HTERT RPE-1 (cell line): ENCODE results near the gene FNDC3B.
"Not testable (repeated sequence)": the region's sequence is repeated elsewhere in the genome, so short reads cannot be mapped to it uniquely, and the experiment has no call there.

Experiments
- in situ Hi-C: fragments of 300-500 bp; cut with MboI; formaldehyde crosslinking; loops from 4 replicates; pipeline ENCODE4 v1.14.3; 2020; ENCODE audit warnings: low sequenced_read_pairs

Gene FNDC3B

DNA sequence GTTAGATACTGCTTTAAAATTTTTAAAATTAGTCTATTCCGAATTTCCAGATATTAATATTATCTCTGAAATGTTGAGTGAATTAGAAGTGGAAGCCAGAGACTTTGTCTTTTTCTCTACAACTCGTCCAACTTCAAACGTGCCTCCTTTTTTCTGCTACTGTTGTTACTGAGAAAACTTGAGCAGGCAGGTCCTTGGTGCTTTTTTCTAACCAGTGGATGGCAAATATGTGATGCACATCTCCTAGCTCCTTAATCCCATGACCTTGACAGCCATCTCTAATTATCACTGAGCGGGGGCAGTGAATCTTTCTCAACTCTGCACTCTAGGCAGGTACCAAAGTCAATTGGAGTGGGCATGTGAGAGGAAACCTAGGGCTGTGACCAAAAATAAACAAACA lies 50.7 kb downstream of the FNDC3B start:
- in situ Hi-C loops = no loop called here

DNA sequence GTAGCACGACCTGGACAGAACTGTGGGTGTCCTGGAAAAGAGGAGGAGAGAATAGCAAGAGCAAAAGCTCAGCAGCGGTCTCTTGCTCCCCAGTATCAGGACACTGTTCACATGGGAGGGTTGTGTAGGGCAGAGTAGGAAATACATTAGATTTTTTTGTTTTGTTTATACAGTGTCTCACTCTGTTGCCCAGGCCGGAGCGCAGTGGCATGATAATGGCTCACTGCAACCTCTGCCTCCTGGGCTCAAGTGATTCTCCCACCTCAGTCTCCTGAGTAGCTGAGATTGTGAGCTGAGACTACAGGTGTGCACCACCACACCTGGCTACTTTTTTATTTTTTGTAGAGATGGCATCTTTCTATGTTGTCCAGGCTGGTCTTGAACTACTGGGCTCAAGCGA lies 53.3 kb downstream of the FNDC3B start:
- in situ Hi-C loops = no loop called here

DNA sequence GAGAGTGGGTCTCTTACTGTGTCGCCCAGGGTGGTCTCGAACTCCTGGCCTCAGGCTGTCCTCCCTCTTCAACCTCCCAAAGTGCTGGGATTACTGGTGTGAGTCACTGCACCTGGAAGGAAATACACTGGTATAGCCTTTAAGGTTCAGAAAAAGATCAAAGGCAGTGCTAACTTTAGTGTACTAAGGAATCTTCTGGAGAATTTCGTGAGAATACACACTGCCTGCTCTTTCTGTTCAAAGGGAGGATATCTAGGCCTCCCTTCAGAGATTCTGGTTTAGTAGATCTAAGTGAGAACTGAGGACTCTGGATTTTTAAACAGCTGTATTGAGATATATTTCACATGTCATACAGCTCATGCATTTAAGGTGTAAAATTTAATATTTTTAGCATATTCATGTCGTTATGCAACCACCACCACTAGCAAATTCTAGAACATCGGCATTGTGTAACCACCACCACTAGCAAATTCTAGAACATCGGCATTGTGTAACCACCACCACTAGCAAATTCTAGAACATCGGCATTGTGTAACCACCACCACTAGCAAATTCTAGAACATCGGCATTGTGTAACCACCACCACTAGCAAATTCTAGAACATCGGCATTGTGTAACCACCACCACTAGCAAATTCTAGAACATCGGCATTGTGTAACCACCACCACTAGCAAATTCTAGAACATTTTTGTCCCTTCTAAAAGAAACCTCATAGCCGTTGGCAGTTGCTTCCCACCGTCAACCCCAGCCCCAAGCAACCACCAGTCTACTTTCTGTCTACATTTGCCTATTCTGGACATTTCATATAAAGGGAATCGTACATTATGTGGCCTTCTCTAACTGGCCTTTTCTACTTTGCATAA lies 54.4 kb downstream of the FNDC3B start:
- in situ Hi-C loops = not testable (repeated sequence)

DNA sequence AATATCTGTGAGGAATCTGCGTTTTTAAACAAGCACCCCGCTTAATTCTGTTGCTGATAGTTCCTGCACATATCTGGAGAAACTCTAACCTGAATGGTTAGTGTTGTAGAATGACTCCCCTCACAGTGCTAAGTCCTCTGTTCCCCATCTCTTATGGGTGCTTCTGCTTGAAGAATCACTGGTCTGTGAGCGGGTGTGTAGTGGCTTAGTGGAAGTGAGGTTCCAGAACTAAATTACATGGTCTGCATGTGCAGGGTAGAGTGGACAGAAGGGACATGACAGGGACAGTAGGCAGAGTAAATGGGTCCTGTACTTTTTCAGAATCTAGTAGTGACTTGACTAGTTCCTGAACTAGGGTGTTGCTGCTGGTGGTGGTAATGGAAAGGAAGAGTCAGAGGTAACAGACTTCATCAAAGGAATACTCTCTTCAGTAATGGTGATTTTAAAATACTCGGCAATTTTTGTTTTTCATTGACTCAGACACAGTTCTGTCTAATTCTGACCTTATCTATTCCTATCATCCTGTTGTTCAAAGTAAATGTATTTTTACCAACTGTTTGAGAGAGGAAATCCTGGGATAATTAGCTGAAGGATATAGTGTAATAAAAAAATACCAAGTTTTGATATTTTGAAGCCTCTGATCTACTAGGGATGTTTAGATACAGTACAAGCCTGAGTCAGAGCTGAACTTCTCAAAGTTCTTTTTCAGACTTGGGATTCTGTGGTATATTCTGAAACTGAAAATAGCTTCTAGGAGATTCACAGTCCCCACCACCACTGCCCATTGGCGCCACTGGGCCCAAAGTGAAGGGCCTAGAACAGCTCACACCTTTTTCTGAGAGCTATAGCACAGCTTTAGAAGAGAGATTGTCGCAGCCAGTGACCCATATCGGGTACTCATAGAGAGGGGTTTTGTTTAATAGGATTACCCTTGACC lies 55.5 kb downstream of the FNDC3B start:
- in situ Hi-C loops = no loop called here

DNA sequence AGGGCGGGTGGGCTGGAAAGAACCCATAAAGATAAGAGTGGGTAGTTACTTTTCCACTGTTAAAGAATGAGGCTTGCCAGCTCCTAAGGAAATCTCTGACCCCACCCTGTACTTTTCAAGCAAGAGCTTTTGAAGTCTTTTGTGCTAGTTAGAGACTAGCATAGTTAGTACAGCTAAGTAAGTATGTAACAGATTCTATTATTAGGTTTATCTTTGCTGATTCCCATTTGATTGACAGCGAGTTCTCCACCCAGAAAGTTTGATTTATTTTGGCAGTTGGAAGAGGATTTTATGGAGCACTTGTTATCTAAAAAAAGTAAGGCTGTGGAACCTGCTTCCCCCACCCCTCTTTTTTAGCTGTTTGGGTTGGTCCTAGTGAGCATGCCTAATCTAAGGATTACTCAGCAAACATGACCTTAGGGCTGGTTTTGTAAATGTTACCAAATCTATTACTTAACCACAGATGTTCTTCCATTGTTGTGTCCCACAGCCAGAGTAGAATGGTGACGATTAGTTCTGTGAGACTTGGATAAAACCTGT lies 57.6 kb downstream of the FNDC3B start:
- in situ Hi-C loops = no loop called here

DNA sequence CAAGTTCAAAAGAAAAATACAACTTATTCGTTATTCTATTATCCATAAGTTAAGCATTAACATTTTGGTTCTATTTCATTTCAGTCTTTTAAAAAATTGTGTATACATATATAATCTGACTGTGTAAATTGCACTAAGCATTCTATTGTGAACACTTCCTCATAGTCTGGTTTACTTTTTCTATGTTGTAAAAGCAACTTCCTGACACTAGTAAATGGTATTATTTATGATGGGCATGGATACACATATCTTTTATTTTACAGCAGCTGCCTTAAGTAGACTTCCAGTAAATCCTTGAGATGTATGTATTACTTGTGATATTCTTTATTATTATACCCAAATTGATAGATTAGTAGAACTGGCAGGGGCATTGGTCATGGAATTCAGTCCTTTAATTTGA lies 58.2 kb downstream of the FNDC3B start:
- in situ Hi-C loops = no loop called here

DNA sequence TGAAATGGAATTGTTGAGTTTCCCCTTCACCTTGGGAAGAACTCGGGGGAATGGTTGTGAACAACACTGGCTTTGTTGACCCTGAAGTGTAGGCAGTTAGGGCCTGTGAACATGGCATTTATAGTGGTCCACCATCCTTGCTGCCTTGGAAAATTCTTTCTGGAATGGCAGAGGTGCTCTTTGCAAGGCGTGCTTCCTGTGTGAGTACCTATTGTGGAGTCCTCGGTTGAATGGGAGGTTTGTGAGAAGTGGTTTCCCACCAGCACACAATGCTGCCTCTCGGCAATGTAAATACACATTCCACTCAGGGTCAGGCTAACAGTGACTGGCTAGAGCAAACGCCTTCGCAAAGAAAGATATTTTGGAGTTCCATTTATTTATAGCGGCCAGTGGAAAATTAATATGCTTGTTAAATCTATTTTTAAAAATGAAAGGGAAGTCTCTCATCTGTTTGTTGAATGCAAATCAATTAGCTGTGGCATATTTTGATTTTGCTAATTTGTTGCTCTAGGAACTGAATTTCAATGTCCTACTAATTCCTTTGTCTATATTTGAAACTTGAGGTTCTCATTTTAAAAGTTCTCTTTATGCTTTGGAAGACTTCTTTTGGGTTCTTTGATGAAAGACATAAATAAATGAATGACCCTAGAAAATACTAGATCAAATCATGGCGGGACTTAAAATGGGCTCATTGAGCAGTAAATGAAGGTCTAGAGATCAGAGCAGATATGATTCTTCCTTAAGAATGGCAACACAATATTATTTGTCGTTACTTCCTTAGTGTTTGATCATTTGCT lies 59.5 kb downstream of the FNDC3B start:
- in situ Hi-C loops = no loop called here

DNA sequence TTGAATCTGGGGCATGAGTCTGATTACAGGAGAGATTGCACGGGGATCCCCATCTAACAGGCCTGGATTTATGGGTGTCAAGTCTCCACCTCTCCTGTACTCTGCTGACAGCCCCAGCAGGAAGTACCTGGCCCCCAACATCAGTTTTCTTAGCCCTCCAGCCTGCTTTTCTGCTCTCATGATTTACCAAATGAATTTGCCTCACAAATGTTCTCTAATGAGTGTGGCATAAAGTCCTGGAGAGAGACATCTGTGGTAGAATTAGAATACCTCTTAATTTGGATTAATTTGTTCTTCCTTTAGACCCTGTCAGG lies 60.1 kb downstream of the FNDC3B start:
- in situ Hi-C loops = no loop called here

DNA sequence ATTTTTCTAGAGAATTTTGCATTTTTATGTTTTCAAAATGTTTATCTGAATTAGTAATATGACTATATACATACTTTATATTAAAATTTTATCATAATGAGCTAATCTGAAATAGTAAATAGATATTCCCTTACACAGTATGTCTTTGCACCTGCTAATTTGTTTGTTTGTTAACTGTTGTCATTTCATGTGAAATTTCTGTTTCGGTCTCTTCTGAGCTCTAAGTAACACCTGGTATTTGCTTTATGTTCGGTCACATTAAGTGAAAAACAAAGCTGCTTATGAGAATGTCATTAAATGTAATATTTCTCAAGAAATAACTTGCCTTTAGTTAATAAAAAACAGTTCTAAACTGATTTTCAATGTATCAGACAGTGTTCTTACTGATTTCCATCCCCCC lies 61.1 kb downstream of the FNDC3B start:
- in situ Hi-C loops = no loop called here

DNA sequence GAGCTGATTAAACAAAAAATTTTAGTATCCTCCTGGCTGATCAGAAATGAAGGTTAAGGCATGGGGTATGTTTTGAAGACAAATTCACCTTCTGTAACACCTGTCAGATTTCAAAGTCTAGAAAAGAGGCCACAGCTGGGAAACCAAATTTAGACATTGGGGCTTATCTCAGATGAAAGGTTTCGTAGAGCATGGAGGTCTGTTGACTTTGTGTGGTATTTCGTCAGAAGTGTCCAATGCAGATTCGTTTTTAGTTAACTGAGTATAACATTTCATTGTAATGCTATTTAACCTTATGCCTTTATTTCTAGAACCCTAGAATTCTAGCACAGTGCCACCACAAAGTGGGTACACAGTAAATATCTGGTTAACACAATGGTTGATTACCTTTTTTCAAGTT lies 61.7 kb downstream of the FNDC3B start:
- in situ Hi-C loops = no loop called here

DNA sequence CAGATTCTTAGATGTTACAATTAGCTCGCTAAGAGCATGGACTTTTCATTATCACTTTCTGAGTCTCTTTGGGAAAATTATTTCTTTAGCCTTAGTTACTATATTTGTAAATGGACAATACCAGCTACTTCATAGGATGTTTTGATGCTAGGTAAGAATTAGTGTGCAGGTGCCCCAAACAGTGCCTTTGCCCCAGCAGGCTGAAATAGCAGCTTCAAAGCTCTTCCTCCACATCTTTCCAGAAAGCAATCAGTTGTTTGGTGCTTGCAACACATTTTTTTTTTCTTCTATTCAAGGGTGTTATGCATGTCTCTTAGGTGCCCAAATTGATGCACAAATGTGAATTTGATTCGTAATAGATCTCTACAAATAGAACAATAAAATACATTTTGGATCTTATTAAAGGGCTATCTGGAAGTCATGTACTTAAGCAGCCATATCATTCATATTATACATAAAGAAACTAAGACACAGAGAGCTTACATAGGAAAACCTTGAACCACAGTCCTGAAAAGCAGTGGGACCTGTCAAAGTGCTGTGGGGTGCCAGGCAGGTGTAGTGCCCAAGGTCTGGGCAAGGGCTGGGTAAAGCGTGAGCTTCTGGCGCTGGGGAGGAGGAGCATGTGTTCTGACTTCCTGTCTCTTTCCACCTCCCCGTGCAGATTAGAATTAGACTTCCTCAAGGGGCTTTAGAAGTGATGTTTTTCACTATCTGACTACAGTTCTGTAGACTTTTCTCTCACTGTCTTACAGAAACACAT lies 62.9 kb downstream of the FNDC3B start:
- in situ Hi-C loops = no loop called here

DNA sequence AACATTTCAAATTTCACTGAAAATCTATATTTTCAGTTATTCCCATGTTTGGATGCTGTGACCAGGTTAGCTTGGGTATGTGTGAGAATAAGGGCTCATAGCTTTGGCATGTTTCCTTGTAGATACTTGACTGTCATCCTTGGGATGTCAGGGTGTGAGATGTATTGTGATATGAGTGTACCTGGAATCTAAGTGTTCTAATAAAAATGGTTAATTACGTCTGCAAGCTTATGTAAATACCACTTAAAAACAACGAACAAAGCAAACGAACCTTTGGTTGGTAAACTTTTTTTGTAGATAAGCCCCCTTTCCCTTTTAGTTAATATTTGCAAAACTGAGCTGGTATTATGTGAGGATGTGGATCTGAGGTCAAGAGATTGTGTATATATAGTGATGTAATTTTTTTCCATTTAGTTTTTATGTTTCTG lies 63.5 kb downstream of the FNDC3B start:
- in situ Hi-C loops = no loop called here

DNA sequence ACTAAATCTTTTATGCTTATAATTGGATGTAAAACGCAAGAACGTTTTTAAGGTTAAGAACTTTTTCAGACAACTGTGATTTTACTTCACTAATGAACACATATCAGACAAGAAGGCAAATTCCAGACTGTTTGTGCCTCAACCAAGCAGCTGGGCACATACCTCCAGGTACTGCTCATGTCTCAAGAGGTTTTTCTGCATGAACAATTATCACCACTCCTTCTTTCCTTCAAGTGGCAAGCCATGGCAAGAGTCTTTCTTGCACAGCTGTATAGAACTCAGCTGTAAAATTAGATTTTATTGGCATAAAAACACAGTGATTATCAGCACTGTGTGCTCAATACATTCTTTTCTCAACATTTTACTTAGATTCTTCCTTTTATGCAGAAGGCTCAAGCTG lies 64.3 kb downstream of the FNDC3B start:
- in situ Hi-C loops = no loop called here

DNA sequence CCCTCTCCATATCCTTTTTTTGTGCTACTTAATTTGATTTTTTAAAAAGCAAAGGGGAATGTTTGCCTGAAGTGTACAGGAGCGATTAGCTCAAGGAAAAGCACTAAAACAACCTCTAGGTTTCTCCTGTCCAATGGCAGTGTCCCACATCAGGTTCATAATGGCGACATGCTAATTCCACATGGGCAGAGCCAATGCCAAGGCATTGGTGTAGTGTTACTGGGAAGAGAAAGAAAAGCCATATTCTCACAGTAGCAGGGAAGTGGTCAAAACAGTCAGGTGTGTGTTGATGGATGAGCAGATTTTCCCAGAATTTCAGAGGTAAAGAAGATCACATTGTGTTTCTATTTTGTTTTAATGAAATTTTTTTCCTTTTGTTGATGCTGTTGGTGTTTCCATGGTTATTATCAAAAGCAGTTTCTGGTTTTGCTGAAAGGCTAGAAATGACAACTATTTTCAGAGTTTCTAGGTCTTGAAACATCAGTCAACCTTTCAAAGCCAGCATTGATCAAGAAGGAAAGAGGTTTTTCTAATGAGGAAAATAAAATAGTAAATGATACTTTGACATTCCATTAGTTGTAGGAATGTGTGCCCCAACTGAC lies 65.2 kb downstream of the FNDC3B start:
- in situ Hi-C loops = no loop called here

DNA sequence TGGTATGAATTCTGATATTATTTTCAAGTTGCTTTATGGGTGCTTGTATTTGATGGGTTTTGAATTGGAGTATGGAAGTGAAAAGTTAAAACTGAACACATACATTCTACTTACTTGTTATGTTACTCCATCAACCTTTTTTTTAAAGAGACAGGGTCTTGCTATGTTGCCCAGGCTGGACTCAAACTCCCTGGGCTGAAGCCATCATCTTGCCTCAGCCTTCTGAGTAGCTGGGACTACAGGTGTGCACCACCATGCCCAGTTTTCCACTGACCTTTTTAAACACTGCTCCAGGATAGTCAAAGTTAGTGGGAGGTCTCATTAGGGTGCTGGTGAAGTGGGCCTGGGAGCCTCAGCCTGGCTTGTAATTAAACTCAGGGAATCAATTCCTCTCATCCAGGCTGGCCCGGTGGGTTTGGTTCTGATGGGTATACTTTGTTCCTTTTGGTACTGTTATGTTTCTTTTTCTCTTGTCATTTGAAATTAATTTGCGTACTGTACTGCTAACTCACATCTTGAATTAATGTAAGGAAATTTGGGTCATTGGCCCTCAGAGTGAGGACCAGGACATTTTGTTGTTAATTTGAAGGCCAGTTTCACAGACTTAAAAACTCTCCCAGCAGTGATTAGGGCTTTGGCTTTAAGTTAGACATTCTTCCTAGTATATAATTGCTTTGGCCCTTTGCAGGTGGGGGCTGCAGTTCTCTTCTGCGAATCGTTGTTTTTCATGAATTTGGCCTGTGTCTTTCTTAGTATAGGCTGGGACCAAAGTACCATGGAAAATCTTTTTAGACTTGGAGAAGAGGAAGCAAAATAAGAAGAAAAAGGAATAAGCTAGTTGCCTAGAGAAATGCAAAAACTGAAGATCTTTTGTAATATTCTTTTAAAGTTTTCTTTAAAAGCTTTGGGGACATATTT lies 66.9 kb downstream of the FNDC3B start:
- in situ Hi-C loops = no loop called here

DNA sequence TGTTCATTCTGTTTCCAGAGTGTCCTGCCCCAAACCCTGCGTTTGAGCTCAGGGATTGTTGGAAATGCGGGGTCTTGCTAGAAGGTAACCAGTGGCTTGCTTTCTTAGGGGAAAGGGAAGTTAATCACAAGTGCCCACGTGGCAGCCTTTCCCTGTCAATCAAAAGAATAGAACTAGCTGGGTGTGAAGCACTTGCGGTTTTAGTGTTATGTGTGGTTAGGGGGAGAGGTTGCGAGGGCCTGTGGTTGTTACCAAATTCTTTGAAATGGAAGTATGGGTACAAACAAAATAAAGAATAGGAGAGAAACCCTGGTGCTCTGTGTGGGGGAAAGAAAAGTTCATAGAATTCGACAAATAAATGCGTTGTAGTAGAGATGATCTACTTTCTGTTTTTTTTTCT lies 67.6 kb downstream of the FNDC3B start:
- in situ Hi-C loops = no loop called here

DNA sequence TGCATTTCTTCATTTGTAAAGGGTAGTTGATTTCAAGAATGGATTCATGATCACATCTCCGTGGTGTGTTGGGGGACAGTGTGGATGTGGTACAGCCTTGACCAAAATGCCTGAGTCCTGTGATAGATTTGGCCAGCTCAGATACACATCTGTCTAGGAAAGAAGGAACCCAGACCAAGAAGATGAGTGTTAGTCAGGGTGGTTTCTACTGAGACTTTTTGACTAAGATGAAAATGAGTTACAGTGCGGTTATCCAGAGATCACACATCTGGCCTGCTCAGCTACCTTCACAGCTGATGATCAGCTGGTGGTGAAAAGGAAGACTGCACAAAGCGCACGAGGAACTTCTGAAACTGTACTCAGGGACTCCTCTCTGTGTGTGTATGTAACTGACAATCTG lies 68.0 kb downstream of the FNDC3B start:
- in situ Hi-C loops = no loop called here

DNA sequence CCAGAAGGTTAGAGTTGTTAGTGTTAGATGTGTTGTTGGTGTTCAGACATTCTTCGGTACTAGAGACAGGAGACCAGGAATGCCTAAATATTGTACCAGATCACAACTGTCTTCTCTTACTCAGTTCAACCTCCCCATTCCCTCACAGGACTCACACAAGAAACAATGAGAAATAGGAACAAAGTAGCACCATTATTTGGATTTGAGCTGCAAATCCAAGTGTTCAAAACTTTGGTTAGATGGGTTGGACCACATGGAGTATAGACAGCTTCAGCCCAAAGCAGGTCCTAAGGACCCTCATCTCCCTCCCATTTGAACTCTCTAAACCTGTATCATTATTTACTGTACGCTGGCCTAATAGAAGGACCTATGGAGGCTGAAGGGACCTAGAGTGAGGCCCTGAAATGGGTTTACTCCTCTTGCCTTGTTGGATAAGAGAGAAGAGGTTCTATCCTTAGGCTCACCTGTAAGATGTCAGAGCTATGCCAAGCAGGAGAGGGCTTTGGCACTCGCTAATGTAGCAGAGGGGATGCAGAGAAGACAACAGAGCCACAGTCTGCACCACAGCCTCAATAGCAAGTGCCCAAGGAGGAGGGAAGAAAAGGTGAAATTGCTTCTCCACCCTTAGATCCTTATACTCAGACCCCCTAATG lies 70.9 kb downstream of the FNDC3B start:
- in situ Hi-C loops = no loop called here
